GM18870 (cell line): Measurements from ENCODE around the gene BPIFB3.

Source experiments
- ATAC-seq: cut with Tn5 transposase; IDR thresholded peaks from one replicate; pipeline ENCODE4 v1.9.1; 2021; ENCODE audit warnings: moderate library complexity; ENCODE audit not compliant: unreplicated experiment

BPIFB3 gene

DNA sequence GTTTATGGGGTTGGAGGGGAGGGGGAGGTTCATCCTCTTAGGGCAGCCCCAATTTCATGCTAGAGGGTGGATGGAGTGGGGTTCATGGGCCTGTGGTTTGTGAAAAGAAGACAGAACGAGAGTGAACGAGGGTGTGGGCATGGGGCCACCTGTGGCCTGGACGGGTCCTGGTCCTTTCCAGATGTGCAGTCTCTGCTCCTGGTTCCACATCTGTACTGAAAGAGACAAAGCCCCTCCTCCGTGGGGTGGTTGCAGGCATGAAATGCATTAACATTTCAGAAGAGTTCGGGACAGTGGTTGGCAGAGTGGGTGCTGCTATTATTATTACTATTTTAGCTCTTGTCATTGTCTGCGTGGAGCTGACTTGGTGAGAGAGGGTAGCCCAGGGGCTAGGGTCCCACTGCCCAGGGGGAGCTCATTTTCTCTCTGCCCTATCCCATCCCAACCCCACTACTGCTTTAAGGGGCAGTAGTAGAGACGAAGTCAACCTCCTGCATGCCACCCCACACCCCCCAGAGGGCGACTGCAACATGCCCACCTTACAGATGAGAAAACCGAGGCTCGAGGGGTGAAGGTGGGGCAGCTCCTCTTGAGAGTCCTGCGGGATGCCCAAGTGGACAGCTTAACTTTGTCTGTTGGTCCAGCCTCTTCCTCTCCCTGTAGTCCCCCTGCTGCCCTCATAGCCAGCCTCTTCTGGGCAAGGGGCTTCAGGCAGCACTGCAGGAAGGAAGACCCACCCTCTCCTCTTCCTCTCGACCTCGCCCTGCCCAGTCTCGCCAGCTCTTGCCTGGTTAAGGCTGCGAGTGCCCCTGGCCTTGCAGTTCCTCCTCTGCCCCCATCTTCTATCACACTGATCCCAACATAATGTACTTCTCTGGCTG, 37.8 kb upstream of the BPIFB3 start:
- ATAC-seq, result no peak

DNA sequence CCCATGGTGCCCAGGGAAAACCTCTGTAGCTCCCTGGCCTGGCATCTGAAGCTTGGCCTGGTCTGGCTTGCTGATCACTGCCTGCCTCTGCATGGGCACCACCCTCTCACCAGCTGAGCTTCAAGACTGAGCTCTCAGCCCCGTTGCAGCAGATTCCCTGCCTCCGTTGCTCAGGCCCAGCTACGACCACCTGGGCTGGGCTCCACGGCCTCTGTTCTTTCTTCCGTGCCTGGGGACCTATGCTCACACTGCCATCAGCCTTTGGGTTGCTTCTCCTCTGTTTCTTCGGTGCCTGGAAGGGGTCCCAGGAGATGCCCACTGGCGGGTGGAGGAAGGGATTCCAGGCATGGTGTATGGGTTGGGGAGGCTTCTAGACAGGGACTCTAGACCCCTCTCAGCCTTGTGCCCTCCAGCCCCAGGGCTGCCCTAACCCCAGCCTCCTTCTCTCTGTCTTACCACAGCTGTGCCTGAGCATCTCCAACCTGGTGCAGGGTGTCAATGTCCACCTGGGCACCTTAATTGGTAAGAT, 37.1 kb upstream of the BPIFB3 start:
- ATAC-seq, result no peak

DNA sequence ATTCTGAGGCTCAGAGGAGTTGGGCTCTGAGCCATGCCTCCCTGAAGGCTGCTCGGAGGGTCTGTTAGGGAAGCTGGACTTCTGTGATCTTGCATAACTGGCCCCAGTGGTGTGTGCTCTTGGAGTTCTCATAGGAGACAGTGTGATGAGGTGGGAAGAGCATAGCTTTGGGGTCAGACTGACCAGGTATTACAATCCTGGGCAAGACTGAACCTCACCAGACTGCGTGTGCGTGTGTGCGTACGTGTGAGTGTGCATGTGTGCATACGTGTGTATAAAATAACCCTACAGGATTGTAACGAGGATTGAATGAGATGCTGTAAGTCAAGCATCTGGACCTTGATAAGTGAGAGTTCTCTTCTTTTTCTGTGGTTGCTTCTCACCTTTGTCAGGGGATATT, 36.2 kb upstream of the BPIFB3 start:
- ATAC-seq, result no peak

DNA sequence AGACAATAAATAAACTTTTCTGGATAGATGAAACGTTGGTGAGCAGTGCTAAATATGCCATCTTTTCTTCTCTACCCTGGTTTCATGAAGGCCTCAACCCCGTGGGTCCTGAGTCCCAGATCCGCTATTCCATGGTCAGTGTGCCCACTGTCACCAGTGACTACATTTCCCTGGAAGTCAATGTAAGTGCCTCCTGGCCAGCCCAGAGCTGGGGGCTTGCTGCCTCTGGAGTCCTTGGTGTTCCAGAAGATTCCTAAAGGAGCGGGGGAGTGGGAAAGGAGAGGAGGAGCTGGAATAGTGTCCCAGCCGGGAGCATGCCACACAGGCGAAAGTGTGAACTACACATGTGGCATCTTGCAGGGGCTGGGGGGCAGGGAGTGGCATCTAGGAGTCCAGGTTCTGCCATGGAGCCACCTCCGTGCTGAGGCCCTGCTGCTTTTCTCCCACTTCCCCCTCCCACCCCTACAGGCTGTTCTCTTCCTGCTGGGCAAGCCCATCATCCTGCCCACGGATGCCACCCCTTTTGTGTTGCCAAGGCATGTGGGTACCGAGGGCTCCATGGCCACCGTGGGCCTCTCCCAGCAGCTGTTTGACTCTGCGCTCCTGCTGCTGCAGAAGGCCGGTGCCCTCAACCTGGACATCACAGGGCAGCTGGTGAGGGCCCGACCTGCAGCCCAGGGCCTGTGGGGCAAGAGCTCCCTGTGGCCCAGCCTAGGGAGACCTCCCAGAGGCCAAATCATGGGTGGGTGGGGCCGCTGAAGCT, 35.4 kb upstream of the BPIFB3 start:
- ATAC-seq, result no peak

DNA sequence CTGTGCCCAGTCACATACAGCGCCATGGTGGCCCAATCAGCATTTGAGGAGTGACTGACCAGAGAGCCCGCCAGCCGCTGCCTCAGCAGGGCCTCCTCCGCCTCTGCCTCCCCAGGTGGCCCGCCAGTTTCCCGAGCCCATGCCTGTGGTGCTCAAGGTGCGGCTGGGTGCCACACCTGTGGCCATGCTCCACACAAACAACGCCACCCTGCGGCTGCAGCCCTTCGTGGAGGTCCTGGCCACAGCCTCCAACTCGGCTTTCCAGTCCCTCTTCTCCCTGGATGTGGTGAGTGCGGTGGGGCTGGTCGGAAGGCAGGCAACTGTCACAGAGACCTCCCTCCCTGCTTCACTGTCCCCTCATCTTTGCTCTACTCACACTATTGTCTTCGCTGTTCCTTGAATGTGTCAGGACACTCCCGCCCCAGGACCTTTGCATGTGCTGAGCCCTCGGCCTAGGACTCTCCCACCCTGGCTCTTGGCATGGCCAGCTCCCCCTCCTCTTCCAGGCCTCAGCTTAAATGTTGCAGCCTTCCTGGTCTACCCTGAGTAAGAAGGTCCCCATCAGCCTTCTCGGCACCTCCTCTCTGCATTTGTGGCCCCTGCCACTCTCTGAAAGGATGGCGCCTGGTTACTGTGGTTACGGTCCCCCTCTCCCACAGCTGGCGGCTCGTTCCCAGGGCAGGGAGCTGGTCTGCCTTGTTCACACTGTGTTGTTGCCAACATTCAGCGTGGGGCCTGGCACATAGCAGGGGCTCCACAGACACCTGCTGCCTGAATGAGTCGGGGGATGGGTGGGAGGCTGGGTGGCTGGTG, 34.0 kb upstream of the BPIFB3 start:
- ATAC-seq, result no peak

DNA sequence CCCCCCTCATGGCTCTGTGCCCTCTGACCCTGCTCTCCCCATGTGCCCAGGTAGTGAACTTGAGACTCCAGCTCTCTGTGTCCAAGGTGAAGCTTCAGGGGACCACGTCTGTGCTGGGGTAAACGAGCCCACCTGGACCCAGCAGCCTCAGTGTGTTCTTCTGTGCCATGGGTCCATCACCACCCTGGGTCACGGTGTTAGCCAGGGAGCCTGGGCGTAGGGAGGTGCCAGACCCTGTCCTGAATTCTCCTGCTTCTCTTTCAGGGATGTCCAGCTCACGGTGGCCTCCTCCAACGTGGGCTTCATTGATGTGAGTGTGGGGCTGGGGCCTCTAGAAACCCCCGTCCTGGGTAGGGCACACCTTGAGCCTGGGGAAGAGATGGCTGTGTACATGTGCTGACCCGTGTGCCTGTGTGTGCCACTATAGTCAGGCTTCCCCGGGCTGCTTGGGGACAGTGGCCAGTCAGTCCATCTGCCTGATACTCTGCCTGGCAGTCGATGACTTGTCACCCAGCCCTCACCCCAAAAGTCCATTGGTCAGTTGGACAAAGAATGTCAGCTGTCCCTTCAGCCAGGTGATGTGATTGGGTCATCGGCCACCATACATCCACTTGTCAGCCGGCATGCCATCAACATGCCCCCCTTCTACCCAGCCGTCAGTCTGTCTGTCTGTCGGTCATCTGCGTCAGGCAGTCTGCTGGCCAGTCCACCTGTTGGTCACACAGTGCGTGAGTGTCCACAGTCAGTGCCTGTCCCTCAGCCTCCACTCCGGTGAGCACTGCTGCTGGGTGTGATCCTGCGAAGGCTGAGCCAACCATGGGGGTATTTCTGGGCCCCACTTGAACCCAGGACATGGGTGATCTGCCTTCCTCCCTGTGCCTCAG, 33.2 kb upstream of the BPIFB3 start:
- no peak for ATAC-seq

DNA sequence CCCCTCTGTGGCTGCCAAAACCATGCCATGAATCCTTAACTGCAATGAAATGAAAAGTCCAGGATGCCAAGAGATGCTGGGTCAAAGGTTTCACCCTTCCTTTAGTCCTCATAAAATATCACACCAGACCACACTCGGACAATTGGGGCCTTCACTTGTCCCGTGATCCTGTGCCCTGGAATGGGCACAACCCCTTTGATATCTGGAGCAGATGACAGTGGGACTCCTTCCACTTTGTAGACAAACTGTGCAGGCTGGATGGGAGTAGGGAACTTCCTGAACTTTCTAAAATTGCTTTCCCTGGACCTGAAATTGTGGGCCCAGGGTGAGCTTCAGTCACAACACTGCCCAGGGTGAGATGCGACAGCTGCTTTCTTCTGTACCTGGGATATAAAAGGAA, 31.8 kb upstream of the BPIFB3 start:
- ATAC-seq, result no peak

DNA sequence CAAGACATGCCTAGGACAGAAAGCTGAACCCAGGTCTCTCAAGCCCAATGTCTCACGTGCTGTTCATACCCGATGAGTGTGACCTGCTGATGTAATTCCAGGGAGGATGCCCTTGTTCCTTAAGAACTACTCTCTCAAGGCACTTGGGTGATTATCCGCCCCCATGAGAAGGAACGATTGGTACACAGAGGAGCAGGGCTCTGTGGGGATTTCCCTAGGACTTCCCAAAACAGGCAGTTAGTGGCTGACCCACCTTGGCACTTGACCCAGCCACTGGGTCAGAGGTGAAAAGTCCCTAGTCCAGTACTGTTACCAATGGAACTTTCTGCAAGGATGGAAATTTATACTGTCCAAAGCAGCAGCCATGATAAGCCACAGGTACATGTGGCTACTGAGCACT, 31.4 kb upstream of the BPIFB3 start:
- ATAC-seq, result no peak

DNA sequence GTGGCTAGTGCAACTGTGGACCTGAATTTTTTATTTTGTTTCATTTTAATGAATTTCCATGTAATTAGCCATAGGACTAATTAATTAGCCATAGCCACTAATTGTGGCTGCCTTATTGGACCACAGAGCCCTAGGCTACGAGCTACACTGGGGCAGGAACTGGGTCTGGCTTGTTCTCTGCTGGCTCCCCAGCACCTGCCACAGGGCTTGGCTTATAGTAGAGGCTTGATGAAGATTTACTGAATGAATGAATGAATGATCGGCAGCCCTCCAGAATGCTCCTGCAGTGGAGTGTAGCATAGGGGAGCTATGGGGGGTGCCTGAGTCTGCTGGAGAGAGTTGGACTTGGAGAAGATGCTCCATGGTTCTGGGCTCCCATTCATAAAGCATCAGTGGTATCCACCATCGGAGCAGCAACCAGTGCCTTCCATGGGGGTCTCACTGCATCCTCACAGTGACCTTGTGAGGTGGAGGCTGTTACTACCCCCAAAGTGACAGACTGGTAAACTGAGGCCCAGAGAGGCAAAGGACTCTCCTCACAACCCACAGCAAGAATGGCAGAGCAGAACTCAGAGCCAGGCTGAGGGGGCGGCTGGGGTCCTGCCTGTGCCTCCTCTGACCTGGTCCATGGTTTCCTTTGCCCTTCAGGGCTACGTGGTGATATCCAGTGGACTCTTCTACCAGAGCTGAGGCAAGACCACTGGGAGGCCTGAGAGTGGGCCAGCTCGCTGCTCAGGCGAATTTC, 30.8 kb upstream of the BPIFB3 start:
- ATAC-seq, result no peak

DNA sequence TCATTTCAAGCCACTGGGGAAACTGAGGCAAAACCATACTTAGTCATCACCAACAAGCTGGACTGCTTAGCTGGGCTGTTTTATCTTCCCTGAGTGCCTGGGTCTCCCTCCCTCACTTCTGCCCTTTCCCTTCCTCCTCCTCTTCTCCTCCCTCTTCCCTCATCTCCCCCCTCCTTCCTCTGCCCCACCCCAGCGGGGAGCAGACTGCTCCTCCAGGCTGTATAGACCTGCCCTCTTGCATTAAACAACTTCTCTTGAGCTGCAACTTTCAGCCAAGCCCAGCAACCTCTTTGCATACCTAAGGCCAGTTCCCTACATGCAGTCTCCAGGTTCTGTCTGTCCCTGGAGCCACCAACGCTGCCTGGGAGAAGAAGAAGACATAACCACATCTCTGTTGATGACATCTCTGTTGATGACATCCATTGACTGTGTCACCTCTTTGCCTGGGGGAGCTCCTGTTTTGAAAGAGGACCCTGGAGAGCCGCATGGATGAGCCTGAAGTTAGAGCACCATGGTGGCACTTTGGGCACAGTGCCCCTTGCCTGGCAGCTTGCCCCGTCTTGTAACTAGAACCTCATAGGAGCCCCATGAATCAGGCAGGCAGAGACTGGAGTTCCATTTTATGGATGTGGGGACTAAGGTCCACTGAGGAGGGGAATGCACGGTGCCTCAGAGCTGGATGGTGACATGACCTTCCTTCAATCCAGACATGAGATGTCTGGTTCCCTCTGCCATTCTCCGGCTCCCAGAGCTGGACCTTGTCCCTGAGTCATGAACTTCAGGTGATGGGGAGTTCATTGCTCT, 30.1 kb upstream of the BPIFB3 start:
- no peak for ATAC-seq

DNA sequence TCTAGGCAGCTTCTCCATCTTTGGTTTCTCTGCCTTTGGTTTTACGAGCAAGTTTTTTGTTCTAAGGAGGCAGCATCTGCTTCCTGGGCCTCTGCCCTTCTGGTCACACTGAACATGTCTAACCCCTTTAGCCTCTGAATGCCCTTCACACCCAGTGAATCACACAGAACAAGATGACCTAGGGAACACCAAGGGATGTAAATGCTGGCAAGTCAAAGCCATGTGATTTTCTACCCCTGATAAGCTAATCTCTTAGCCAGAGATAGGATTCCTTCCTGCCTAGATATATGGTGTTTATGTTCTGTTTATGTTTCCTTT, 29.5 kb upstream of the BPIFB3 start:
- ATAC-seq, result no peak

DNA sequence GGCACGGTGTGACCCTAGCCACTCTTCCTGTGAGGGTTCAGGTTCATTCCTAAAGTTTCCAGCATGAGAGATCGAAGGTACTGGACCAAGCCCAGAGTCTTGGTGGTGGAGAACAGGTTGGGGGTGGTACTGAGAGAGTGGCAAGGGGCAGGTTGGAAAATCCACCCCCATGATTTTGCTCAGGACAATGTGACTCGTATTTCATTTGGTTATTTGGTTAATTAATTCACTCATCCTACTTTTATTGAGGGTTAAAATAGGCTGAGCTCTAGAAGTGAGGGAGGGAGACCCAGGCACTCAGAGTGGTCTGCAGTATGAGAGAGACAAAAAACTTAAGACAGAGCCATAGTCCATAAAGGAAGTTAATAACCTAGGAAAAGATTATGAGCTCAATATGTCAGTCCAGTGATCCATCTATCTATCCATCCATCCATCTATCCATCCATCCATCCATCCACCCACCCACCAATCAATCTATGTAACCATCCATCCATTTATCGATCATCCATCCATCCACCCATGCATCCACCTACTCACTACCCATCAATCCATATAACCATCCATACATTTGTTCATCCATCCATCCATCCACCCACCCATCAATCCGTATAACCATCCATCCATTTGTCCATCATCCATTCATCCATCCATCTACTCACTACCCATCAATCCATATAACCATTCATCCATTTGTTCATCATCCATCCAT, 28.9 kb upstream of the BPIFB3 start:
- ATAC-seq, result no peak

DNA sequence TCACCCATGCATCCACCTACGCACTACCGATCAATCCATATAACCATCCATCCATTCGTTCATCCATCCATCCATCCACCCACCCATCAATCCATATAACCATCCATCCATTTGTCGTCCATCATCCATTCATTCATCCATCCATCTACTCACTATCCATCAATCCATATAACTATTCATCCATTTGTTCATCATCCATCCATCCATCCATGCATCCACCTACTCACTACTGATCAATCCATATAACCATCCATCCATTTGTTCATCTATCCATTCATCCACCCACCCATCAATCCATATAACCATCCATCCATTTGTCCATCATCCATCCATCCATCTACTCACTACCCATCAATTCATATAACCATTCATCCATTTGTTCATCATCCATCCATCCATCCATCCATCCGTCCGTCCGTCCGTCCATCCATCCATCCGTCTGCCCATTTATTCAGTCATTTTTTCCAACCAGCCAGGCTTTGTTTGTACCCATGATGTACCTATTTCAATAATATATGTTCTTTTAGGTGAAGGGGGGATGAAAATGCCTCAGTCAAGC, 28.3 kb upstream of the BPIFB3 start:
- ATAC-seq, result no peak

DNA sequence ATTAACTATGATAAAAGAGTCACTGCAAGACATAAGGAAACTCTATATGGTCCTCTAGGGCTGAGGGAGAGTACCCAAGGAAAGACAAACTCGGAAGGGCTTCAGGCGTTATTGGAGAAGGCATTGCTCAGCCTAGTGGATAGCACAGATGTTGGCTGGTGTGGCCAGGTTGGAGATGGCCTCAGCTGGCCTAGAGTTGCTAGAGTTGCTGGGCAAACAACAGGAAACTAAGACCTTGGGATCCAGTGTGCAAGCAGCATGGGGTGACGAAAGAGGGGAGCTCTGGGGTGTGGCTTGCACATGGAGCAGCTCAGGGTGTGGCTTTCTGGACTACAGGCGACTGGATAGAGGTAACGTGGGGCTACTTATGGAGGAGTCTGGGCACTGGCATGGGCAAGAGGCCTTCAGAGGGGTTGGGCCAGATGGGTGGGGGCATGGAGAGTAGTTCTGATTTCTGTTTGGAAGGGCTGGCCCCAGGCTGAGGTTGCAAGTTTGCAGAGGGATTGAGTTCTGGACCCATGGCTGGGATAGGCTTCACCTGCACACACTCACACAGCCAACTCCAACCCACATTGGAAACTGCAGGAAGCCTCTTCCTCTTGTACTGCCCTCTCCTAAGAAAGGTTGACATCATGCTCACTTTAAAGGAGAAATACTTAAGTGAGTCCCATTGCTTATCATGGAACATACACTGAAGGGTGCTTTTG, 27.5 kb upstream of the BPIFB3 start:
- no peak for ATAC-seq

DNA sequence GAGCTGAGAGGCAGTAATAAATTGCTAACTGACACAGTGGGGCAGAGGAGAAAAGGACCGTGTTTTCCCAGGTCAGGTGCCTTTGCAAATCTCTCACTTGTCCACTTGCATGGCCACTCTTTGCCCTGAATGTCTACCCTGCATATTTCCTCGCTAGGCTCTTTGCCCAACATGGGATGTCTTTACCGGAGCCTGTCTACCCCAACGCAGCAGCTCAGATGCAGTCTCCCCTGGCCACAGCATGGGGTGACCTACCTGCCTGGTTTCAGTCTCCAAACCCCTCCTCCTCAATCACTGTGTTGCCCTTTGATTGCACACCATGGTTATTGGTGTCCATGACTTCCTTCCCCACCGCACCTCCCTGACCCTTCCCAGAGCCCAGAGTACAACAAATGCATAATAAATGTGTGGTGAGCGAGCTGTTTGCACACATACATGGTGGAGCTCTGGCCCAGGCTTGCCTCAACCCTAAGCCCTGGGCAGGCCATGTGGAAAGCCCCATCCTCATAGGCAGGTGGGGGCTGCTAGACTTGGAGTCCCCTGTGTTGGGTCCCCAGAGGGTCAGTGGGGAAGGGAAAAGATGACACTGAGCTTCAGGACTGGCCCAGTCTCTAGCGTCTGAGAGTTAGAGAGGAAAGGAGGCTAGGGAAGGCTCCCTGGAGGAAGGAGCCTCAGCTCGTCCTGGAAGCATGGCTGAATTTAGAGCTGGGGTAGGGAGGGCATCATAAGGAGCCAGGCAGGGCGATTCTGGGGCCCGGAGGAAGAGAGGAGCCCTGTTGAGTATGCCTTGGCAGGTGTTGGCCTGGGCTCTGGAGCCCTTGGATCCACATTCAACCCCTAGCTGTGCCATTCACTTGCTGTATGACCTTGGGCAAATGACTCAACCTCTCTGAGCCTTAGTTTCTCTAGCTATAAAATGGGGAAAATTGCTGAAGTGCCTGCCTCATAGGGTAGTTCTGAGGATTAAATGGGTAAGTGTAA, 26.6 kb upstream of the BPIFB3 start:
- no peak for ATAC-seq
